Measurements from ENCODE around the gene USP5. TPM values are rescaled to one million over a fixed set of nuclear protein-coding genes. Genes with fewer than 3 reads are reported as not detected.

Gene USP5
- total and polyA plus RNA-seq, 2 of the 8 experiments (the other 6 are each of a cell fraction or from before 2014, with no cell fraction given), result 66.5 to 148 TPM

DNA sequence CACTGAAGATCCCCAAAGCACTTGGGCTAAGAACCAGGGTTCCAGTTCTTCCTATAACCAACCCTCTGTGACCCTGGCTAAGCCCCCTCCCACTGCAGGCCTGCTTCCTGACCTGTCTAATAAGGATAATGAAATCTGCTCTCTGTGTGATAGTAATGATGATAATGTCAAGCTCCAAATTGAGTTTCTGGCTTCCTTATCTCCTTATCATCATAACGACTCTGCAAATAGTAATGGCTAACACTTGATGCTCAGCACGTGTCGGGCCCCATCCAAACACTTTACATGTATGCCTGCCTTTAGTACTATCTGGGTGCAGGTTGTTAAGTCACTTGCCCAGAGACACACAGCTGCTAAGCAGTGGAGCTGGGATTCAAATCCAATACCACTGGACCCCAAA is 35.4 kb upstream of the USP5 start:
- Histone ChIP-seq H3K4me3 (ENCODE audit: extremely low read depth in 1 of 4, insufficient read depth in 2 of 4, low read depth in 3 of 4, low read length in 4 of 4) (no peak overlapping the region), H2AK5ac (ENCODE audit: low read depth, low read length) (no peak overlapping the region), H3K27ac (ENCODE audit: low read depth, low read length) (no peak overlapping the region), H3K23me2 (ENCODE audit: low read depth, low read length) (peaks cover 13% of the 10 kb centered on the region), H3K79me1 (ENCODE audit: low read depth, low read length) (no peaks in the 10 kb centered on the region), H3K79me2 (ENCODE audit: control insufficient read depth in 1 of 2, insufficient read depth in 2 of 2, low read length in 2 of 2) (no peaks in the 10 kb centered on the region), H2BK15ac (ENCODE audit: low read length) (peak overlapping the region; percentile 72; the same call in 1 of the 2 replicates), H2BK20ac (ENCODE audit: low read length) (no peak overlapping the region), H4K5ac (ENCODE audit: insufficient read length, low read depth, low read length) (no peak overlapping the region), H2BK12ac (ENCODE audit: low read depth, low read length) (no peak overlapping the region), H3K9me3 (ENCODE audit: insufficient read depth in 2 of 2, low read depth in 1 of 2, low read length in 1 of 2) (peaks cover 0 to 2% of the 10 kb centered on the region in 2 experiments; a peak in 1 of 4 replicates), H3K9ac (replicated peaks in 1 of 4; ENCODE audit: extremely low read depth in 1 of 4, low read depth in 3 of 4, low read length in 3 of 4) (no peak overlapping the region), H2AFZ (ENCODE audit: low read length) (no peak overlapping the region), H2BK120ac (replicated peaks; ENCODE audit: low read depth, low read length) (no peak overlapping the region), H3K56ac (replicated peaks; ENCODE audit: insufficient read length, low read depth, low read length) (no peak overlapping the region), H3K4me1 (replicated peaks in 1 of 4; ENCODE audit: control insufficient read depth in 3 of 4, insufficient read depth in 4 of 4, low read length in 3 of 4) (peaks cover 4 to 32% (median 21%) of the 10 kb centered on the region in 4 experiments), H3K23ac (ENCODE audit: insufficient read length) (no peak overlapping the region), H3K27me3 (replicated peaks in 1 of 4; ENCODE audit: control insufficient read depth in 3 of 4, extremely low read depth in 1 of 4, insufficient read depth in 3 of 4, low read length in 3 of 4) (peaks cover 0 to 2% (median 0%) of the 10 kb centered on the region in 4 experiments; a peak in 4 of 7 replicates), H3K4me2 (ENCODE audit: insufficient read depth in 1 of 2, low read depth in 2 of 2, low read length in 2 of 2) (no peak overlapping the region), H4K91ac (replicated peaks; ENCODE audit: insufficient read length, low read length) (no peak overlapping the region), H3K14ac (ENCODE audit: insufficient read length) (no peak overlapping the region), H4K20me1 (replicated peaks in 1 of 2; ENCODE audit: control insufficient read depth in 1 of 2, insufficient read depth in 2 of 2, low read length in 2 of 2) (peaks cover 0 to 6% of the 10 kb centered on the region in 2 experiments), H2BK5ac (ENCODE audit: low read depth, low read length) (no peak overlapping the region), H3K18ac (ENCODE audit: extremely low read depth, low read length) (no peak overlapping the region), H3K4ac (replicated peaks; ENCODE audit: insufficient read length, low read depth, low read length) (no peak overlapping the region), H3K36me3 (ENCODE audit: control insufficient read depth in 2 of 4, insufficient read depth in 4 of 4, low read length in 3 of 4) (no peaks in the 10 kb centered on the region; a peak in 1 of 8 replicates), H4K8ac (ENCODE audit: extremely low read depth, insufficient read depth, low read length) (no peak overlapping the region; the same call in 1 of the 2 replicates)
- CTCF ChIA-PET (ENCODE audit: partially characterized antibody), result interaction anchor here (0.6 to 3.2 kb wide), 4 partner anchors 9 to 290 kb away, joined by 3 to 19 read pairs (median 4); no protein-coding TSS in a partner anchor
- DNase-seq (ENCODE audit: low read depth in 1 of 2, low spot score in 2 of 2), result no peak
- no peak for FAIRE-seq
- POLR2A ChIA-PET (ENCODE audit: partially characterized antibody), result interaction anchor here (0.8 to 1.7 kb wide), 6 partner anchors 12 to 127 kb away, joined by 3 to 7 read pairs (median 5); partner anchors contain the start of genes C12orf57, MLF2, P3H3 and PTMS
- TF ChIP-seq PHF8 (conservative IDR thresholded peaks at IDR 0.05; ENCODE audit: low read depth, low read length) (no peak), BCL11A (IDR thresholded peaks at IDR 0.05; ENCODE audit: low read depth in 2 of 2, low read length in 2 of 2) (no peak)
- WGBS, 2 experiments (ENCODE audit: extremely low coverage in 1 of 2, insufficient coverage in 1 of 2, insufficient read length in 1 of 2, insufficient replicate concordance in 2 of 2, low coverage in 1 of 2, low lambda C conversion rate in 2 of 2, missing lambda C conversion rate in 1 of 2), result 89% methylated on average over 3 of the region's 3 CpGs; no CpG with 5 or more reads in 1 of the 2 experiments

All from H1 (cell line).